Endothelial cell of hepatic sinusoid (primary cell): Measurements from ENCODE around the gene MYLK2.

Experiments
- in situ Hi-C: cut with HindIII; loops from 2 replicates; pipeline ENCODE4 v1.10.0; 2017; ENCODE audit warnings: low sequenced_read_pairs

MYLK2 gene

GRCh38 chr20:31819083-31819784 lies at the start of gene MYLK2:
Gene MYLK2 (plus strand): TSS chr20:31819356. CDS start chr20:31819581, 225 bp downstream.
- in situ Hi-C loops: loop anchor here (5.0 to 10.0 kb wide), 2 partner anchors 123 to 396 kb away; no protein-coding TSS in a partner anchor

DNA sequence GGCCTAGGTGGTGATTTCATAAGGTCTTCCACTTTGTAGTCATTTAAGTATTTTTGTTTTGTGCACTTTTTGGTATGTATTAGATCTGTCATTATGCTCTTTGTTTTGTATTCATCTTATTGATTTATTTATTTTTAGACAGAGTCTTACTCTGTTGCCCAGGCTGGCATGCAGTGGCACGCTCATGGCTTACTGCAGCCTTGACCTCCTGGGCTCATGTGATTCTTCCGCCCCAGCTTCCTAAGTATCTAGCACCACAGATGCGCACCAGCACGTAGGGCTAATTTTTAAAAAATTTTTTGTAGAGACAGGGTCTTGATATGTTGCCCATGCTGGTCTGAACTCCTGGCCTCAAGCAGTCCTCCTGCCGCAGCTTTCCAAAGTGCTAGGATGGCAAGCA lies 49.5 kb upstream of the MYLK2 start:
- in situ Hi-C loops: no loop called here

DNA sequence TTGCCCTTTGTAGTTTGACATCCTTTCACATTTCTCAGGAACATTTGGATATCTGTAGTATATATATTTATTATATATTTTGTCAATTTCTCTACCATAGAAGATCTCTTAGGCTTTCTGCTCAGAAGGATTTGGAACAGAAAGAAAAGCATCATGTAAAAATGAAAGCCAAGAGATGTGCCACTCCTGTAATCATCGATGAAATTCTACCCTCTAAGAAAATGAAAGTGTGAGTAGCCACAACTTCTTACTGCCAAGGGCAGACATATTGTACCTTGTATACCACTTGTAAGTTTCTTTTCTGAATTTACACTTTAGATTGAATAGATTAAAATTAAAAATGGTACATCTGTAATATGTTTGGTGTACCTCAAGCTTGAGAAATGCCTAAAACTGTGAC lies 48.9 kb upstream of the MYLK2 start:
- in situ Hi-C loops: no loop called here

GRCh38 chr20:31774408-31774807 lies 44.7 kb upstream of the MYLK2 start:
- in situ Hi-C loops: no loop called here

- in situ Hi-C loops: loop anchor here (10.0 kb wide), 1 partner anchor 164 kb away; no protein-coding TSS in a partner anchor
Measured at GRCh38 chr20:31780839-31781238, 38.3 kb upstream of the MYLK2 start.

DNA sequence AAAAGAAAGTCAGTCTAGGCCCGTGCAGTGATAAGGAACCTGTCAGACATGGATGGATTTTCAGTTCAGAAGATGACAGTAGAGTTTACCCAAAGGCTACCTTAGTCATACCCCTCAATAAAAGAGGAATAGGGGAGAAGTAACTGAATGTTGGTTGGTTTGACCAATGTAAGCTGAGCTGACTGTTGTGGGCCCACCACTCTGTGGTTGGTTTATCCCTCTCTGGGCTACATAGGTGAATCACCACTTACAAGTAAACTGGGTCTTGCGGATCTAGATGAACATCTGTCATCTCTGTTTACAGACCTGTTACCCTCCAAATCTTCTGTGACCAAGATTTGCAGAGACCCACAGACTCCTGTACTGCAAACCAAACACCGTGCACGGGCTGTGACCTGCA lies 37.2 kb upstream of the MYLK2 start:
- in situ Hi-C loops: loop anchor here (10.0 kb wide), 1 partner anchor 163 kb away; no protein-coding TSS in a partner anchor

DNA sequence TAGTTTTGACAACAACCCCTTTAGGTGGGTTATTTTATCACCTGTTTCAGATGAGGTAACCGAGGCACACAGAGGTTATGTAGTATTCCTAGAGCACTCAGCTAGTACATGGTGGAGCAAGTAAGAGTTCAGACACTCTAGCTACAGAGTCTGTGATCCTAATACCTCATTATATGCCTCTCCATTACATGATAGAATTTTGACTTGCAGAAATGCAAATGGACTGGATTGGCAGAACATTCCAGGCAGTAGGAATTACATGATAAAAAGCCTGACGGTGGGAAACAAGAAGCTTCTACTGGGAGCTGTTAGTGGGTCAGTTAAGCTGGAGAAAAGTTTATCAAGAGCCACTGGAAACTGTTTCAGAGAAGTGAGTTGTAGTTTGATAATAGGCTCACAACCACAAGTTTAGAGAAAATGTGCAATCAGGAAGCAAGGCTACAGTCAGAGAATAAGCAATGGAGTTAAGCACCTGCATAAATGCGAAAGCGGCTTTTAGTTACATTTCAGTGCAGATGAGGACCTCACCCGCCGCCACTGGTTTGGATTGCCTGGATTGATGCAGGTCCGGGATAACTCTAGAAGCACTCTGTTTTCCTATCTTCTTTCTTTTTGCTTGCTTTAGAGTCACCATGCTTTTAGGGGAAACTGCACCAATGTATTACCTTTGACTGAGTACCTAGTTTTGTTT lies 34.7 kb upstream of the MYLK2 start:
- in situ Hi-C loops: loop anchor here (5.0 to 10.0 kb wide), 2 partner anchors 32 to 160 kb away; no protein-coding TSS in a partner anchor

DNA sequence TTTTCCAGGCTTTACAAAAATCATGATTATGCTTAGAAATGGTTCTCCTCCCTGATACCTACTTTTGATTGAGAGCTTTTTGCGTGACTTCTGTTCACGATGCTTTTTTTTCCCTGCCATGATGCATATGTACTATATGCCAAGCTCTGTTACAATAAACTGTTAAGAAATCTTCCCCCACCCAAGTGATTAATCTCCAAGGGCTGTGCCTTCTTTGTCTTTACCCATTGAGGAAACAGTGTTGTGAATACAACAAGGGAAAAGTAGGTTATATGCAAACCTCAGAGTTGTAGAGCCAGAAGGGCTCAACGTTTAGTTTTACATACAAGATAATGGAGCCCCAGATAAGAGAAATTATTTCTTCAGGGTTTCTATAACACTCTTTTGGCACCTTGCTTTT lies 34.1 kb upstream of the MYLK2 start:
- in situ Hi-C loops: loop anchor here (5.0 to 10.0 kb wide), 2 partner anchors 33 to 160 kb away; no protein-coding TSS in a partner anchor

DNA sequence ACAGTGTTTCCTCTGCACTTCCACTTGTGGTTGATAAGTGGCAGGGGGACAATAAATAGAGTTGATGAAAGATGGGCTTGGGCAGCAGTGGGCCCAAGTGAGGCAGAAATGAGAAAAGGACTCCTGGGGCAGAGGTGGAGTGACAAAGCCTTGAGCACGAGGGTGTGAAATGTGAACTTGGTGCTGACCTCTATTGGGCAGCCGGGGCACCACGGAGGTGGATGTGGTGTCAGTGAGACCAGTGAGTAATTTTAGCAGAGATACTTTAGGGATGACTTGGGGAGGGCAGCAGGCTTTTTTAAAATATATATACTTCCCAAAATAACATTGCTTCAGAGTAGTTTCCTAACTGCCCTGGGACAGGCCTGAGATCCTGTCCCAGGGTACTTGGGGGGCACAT lies 30.6 kb upstream of the MYLK2 start:
- in situ Hi-C loops: loop anchor here (5.0 to 10.0 kb wide), 2 partner anchors 36 to 156 kb away; no protein-coding TSS in a partner anchor

DNA sequence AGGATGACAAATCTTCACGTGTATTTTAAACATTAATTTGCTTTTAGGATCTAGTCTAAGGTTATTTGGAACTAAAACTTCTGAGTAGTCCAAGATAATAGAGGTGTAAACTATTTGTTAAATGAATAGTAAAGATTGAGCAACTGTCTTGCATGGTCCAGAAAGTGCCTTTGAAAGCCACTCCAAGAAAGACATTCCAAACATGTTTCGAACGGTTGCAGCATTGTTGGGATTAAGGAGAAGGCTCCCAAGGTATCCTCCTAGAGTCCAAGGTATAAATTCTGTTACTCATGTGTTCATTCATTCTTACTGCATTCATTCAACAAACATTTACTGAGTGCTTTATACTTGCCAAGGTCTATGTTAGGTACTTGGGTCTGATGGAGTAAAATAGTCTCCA lies 28.8 kb upstream of the MYLK2 start:
- in situ Hi-C loops: no loop called here

DNA sequence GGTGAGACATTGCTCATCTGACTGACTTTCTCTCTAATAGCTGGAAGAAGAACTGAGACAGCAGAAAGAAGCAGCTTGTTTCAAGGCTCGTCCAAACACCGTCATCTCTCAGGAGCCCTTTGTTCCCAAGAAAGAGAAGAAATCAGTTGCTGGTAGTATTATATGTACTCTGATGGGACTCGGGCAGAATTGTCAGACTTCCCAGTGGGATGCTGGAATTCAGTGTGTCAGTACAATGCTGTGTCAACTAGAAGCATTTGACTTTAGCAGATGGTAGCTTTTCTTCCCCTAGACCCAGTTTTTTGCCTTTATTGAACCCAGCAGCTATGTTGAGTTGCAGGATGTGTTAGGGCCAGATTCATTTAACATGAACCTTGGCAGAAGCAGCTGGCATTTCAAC lies 21.8 kb upstream of the MYLK2 start:
- in situ Hi-C loops: no loop called here

DNA sequence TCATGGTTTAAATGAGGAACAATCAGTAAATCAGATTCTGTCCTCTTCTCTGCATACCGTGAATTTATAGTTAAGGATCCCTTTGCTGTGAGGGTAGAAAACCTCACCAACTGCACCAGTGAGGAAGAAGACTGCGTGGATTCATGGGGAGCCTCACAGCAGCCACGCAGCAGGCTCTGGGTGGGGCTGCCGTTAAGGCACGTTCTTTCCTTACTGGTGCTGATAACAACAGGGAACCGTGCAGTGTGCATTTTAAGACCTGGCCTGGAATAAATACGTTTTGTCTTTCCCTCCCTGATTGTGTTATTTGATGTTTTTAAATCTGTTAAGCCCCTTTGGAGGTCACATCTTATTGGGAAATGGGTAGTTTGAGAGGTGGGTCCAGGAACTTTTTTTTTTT lies 17.6 kb upstream of the MYLK2 start:
- in situ Hi-C loops: no loop called here

- in situ Hi-C loops: no loop called here
Measured at GRCh38 chr20:31803552-31804291, 15.4 kb upstream of the MYLK2 start.

GRCh38 chr20:31806564-31807355 lies 12.4 kb upstream of the MYLK2 start:
- in situ Hi-C loops: no loop called here

GRCh38 chr20:31808481-31808880 lies 10.7 kb upstream of the MYLK2 start:
- in situ Hi-C loops: no loop called here

DNA sequence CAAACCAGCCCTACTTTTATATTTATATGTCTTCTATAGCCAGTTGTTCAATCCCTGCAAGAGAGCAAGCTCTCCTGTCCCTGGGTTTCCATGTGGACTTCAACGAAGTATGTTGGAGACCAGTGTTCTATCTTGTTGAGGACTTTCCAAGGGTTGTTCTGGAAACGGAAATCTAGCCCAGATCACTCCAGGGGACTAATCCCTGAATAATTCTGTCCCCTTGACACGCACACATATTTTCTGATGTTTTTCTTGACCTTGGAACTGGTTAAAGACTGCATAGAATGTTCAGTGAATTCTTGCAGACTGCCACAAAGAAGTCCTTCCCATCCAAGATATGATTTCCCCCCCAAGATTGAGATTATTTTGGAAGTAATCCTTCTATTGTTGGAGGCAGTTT lies 9.5 kb upstream of the MYLK2 start:
- in situ Hi-C loops: loop anchor here (5.0 to 10.0 kb wide), 2 partner anchors 113 to 405 kb away; no protein-coding TSS in a partner anchor

DNA sequence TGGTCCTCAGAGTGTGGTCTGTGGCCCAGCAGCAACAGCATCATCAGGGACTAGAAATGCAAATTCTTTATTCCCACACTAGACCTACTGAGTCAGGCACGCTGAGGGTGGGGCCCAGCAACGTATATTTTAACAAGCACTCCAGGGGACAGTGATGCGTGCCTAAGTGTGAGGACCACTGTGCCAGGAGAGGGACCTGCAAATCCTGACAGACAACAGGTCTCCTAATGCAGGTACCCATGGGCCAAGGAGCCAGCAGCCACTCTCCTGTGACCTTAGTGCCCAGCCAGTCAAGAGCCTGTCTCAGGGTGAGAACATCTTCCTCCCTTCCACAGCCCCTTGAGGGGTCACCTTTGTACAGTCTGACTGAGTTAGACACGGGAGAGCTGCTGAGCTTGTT lies 8.0 kb upstream of the MYLK2 start:
- in situ Hi-C loops: loop anchor here (5.0 to 10.0 kb wide), 2 partner anchors 111 to 404 kb away; no protein-coding TSS in a partner anchor

GRCh38 chr20:31811796-31812728 lies 7.1 kb upstream of the MYLK2 start:
- in situ Hi-C loops: loop anchor here (5.0 to 10.0 kb wide), 2 partner anchors 110 to 403 kb away; no protein-coding TSS in a partner anchor

- in situ Hi-C loops: loop anchor here (5.0 to 10.0 kb wide), 2 partner anchors 109 to 401 kb away; no protein-coding TSS in a partner anchor
Measured at GRCh38 chr20:31813611-31814010, 5.5 kb upstream of the MYLK2 start.
